ENCODE data around the gene SH2D1A. TPM values are rescaled to one million over a fixed set of nuclear protein-coding genes. Genes with fewer than 3 reads are reported as not detected.

SH2D1A gene
- total and polyA plus RNA-seq, 2 of the 13 experiments (the other 11 are each of a cell fraction or from before 2014, with no cell fraction given), result not detected

DNA sequence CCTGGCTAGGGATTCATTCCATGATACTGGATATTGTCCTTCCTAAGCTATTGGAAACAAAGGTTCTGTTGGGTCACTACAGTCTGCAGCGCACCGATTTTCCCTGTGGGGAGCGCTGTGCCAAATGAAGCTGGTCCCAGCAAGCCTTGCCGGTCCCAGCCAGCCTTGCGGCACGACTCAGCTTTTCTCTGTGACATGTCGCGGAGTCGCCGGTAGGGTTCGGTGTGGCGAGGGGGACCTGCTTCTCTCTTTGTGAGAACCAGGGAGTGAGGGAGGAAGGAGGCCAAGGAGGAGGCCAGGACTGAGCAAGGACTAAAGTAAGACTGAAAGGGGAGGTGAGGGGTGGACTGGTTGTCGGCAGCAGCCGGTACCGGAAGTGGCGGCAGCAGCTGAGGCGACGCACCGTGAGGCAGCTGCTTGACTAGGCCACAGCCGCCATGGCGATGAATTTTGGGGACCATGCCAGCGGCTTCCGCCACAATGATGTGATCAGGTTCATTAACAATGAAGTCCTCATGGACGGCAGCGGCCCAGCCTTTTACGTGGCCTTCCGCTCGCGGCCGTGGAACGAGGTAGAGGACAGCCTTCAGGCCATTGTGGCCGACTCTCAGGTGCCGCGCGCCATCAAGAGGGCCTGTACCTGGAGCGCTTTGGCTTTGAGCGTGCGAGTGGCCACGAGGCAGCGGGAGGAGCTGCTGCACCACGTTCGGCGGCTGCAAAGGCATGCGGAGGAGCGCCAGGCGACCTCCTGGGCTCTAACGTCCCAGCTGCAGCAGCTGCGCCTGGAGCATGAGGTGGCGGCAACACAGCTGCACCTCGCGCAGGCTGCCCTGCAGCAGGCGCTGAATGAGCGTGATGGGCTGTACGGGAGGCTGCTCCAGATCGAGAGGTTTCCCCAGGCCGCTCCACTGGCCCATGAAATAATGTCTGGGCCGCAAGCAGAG is 13.6 kb upstream of the SH2D1A start, which contains the start of gene TEX13D (continued):
- TF ChIP-seq, protein P1, sequence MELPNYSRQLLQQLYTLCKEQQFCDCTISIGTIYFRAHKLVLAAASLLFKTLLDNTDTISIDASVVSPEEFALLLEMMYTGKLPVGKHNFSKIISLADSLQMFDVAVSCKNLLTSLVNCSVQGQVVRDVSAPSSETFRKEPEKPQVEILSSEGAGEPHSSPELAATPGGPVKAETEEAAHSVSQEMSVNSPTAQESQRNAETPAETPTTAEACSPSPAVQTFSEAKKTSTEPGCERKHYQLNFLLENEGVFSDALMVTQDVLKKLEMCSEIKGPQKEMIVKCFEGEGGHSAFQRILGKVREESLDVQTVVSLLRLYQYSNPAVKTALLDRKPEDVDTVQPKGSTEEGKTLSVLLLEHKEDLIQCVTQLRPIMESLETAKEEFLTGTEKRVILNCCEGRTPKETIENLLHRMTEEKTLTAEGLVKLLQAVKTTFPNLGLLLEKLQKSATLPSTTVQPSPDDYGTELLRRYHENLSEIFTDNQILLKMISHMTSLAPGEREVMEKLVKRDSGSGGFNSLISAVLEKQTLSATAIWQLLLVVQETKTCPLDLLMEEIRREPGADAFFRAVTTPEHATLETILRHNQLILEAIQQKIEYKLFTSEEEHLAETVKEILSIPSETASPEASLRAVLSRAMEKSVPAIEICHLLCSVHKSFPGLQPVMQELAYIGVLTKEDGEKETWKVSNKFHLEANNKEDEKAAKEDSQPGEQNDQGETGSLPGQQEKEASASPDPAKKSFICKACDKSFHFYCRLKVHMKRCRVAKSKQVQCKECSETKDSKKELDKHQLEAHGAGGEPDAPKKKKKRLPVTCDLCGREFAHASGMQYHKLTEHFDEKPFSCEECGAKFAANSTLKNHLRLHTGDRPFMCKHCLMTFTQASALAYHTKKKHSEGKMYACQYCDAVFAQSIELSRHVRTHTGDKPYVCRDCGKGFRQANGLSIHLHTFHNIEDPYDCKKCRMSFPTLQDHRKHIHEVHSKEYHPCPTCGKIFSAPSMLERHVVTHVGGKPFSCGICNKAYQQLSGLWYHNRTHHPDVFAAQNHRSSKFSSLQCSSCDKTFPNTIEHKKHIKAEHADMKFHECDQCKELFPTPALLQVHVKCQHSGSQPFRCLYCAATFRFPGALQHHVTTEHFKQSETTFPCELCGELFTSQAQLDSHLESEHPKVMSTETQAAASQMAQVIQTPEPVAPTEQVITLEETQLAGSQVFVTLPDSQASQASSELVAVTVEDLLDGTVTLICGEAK (IDR thresholded peaks at IDR 0.05), result no peak
- TF ChIP-seq, protein P1 (CRISPR knock-in tag; IDR thresholded peaks at IDR 0.05), result no peak
- TF ChIP-seq TBX3 (IDR thresholded peaks at IDR 0.05; ENCODE audit: borderline replicate concordance) (no peak), FOSL2 (CRISPR knock-in tag; IDR thresholded peaks at IDR 0.05) (no peak), ZNF557 (CRISPR knock-in tag; IDR thresholded peaks at IDR 0.05) (no peak), ZNF564 (CRISPR knock-in tag; IDR thresholded peaks at IDR 0.05) (no peak), ZNF383 (CRISPR knock-in tag; IDR thresholded peaks at IDR 0.05; ENCODE audit: borderline replicate concordance) (no peak), SP2 (CRISPR knock-in tag; IDR thresholded peaks at IDR 0.05) (no peak), JDP2 (CRISPR knock-in tag; IDR thresholded peaks at IDR 0.05; ENCODE audit: borderline replicate concordance) (no peak), ZNF558 (CRISPR knock-in tag; IDR thresholded peaks at IDR 0.05; ENCODE audit: borderline replicate concordance) (no peak)
- TF ChIP-seq, protein P2, sequence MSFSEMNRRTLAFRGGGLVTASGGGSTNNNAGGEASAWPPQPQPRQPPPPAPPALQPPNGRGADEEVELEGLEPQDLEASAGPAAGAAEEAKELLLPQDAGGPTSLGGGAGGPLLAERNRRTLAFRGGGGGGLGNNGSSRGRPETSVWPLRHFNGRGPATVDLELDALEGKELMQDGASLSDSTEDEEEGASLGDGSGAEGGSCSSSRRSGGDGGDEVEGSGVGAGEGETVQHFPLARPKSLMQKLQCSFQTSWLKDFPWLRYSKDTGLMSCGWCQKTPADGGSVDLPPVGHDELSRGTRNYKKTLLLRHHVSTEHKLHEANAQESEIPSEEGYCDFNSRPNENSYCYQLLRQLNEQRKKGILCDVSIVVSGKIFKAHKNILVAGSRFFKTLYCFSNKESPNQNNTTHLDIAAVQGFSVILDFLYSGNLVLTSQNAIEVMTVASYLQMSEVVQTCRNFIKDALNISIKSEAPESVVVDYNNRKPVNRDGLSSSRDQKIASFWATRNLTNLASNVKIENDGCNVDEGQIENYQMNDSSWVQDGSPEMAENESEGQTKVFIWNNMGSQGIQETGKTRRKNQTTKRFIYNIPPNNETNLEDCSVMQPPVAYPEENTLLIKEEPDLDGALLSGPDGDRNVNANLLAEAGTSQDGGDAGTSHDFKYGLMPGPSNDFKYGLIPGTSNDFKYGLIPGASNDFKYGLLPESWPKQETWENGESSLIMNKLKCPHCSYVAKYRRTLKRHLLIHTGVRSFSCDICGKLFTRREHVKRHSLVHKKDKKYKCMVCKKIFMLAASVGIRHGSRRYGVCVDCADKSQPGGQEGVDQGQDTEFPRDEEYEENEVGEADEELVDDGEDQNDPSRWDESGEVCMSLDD (CRISPR knock-in tag; IDR thresholded peaks at IDR 0.05; ENCODE audit: borderline replicate concordance), result no peak
- TF ChIP-seq, protein P3, sequence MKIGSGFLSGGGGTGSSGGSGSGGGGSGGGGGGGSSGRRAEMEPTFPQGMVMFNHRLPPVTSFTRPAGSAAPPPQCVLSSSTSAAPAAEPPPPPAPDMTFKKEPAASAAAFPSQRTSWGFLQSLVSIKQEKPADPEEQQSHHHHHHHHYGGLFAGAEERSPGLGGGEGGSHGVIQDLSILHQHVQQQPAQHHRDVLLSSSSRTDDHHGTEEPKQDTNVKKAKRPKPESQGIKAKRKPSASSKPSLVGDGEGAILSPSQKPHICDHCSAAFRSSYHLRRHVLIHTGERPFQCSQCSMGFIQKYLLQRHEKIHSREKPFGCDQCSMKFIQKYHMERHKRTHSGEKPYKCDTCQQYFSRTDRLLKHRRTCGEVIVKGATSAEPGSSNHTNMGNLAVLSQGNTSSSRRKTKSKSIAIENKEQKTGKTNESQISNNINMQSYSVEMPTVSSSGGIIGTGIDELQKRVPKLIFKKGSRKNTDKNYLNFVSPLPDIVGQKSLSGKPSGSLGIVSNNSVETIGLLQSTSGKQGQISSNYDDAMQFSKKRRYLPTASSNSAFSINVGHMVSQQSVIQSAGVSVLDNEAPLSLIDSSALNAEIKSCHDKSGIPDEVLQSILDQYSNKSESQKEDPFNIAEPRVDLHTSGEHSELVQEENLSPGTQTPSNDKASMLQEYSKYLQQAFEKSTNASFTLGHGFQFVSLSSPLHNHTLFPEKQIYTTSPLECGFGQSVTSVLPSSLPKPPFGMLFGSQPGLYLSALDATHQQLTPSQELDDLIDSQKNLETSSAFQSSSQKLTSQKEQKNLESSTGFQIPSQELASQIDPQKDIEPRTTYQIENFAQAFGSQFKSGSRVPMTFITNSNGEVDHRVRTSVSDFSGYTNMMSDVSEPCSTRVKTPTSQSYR (CRISPR knock-in tag; IDR thresholded peaks at IDR 0.05; ENCODE audit: borderline replicate concordance), result no peak

Measured in HepG2 (cell line).